ENCODE measurements around the gene TET1.
"Not testable (repeated sequence)": the region's sequence is repeated elsewhere in the genome, so short reads cannot be mapped to it uniquely, and the experiment has no call there.

TET1 gene

DNA sequence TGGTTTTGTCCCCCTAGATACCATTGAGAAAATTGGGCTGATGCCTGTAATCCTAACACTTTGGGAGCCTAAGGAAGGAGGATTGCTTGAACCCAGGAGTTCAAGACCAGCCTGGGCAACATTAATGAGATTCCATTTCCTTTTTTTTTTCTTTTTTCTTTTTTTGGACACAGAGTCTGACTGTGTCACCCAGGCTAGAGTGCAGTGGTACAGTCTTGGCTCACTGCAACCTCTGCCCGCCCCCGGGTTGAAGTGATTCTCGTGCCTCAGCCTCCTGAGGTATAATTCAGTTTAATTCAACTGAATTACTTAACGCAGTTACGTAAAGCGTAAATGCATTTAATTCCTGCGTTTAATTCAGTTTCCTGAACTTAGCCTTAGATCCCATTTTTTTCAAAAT is 174.2 kb downstream of the TET1 start:
- no peak overlapping the region for H3K4me3 ChIP-seq (IDR thresholded peaks at IDR 0.05; ENCODE audit: insufficient read depth, low read depth, low read length)
- H3K36me3 ChIP-seq (ENCODE audit: insufficient read depth) = peaks cover 5% of the 10 kb centered on the region; the same call in 1 of the 2 replicates
- no peak overlapping the region for H3K27ac ChIP-seq
- H3K4me1 ChIP-seq (ENCODE audit: low read depth, poor library complexity, severe bottlenecking) = peaks cover 23% of the 10 kb centered on the region
- TF ChIP-seq, protein P1, sequence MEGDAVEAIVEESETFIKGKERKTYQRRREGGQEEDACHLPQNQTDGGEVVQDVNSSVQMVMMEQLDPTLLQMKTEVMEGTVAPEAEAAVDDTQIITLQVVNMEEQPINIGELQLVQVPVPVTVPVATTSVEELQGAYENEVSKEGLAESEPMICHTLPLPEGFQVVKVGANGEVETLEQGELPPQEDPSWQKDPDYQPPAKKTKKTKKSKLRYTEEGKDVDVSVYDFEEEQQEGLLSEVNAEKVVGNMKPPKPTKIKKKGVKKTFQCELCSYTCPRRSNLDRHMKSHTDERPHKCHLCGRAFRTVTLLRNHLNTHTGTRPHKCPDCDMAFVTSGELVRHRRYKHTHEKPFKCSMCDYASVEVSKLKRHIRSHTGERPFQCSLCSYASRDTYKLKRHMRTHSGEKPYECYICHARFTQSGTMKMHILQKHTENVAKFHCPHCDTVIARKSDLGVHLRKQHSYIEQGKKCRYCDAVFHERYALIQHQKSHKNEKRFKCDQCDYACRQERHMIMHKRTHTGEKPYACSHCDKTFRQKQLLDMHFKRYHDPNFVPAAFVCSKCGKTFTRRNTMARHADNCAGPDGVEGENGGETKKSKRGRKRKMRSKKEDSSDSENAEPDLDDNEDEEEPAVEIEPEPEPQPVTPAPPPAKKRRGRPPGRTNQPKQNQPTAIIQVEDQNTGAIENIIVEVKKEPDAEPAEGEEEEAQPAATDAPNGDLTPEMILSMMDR (conservative IDR thresholded peaks at IDR 0.05; ENCODE audit: low read depth, low read length) = no peak
- H3K27me3 ChIP-seq (ENCODE audit: insufficient read depth, low read depth) = no peaks in the 10 kb centered on the region
- H3K4me2 ChIP-seq = no peak overlapping the region
- no peak overlapping the region for H3K9ac ChIP-seq
- peaks cover 12% of the 10 kb centered on the region; the same call in 1 of the 2 replicates for H3K79me2 ChIP-seq (ENCODE audit: insufficient read depth, low read depth)
- H4K20me1 ChIP-seq (ENCODE audit: insufficient read depth) = no peaks in the 10 kb centered on the region
- no peak overlapping the region for H2AFZ ChIP-seq (ENCODE audit: low read depth)

DNA sequence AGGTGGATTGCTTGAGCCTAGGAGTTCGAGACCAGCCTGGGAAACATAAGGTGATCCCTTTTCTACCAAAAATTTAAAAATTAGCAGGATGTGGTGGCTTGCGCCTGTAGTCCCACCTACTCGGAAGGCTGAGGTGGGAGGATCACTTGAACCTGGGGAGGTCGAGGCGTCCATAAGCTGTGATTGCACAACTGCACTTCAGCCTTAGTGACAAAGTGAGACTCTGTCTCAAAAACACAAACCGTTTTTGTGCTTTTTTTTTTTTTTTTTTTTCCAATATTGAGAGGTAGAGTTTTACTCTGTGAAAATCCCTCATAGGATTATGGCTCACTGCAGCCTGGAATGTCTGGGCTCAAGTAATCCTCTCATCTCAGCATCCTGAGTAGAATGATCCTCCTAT is 175.0 kb downstream of the TET1 start:
- Histone ChIP-seq H3K36me3 (ENCODE audit: insufficient read depth) (peaks cover 5% of the 10 kb centered on the region; the same call in 1 of the 2 replicates), H3K4me3 (IDR thresholded peaks at IDR 0.05; ENCODE audit: insufficient read depth, low read depth, low read length) (no peak overlapping the region), H3K27me3 (ENCODE audit: insufficient read depth, low read depth) (no peaks in the 10 kb centered on the region), H3K4me1 (ENCODE audit: low read depth, poor library complexity, severe bottlenecking) (peaks cover 23% of the 10 kb centered on the region), H3K27ac (no peak overlapping the region), H3K4me2 (no peak overlapping the region), H3K79me2 (ENCODE audit: insufficient read depth, low read depth) (peaks cover 12% of the 10 kb centered on the region; the same call in 1 of the 2 replicates), H3K9ac (no peak overlapping the region), H4K20me1 (ENCODE audit: insufficient read depth) (no peaks in the 10 kb centered on the region), H2AFZ (ENCODE audit: low read depth) (no peak overlapping the region)
- TF ChIP-seq, protein P1 (conservative IDR thresholded peaks at IDR 0.05; ENCODE audit: low read depth, low read length) = no peak

DNA sequence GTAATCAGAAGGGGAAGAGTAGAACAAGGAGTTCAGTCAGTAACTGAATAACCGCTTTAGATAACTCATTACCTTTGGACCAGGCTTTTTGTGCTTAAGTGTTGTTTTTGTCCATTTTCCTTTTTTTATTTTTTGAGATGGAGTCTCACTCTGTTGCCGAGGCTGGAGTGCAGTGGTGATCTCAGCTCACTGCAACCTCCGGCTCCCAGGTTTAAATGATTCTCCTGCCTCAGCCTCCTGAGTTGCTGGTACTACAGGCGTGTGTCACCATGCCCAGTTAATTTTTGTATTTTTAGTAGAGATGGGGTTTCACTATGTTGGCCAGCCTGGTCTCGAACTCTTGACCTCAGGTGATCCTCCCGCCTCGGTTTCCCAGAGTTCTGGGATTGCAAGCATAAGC is 175.6 kb downstream of the TET1 start:
- H3K4me3 ChIP-seq (IDR thresholded peaks at IDR 0.05; ENCODE audit: insufficient read depth, low read depth, low read length); H3K36me3 ChIP-seq (ENCODE audit: insufficient read depth); H3K27me3 ChIP-seq (ENCODE audit: insufficient read depth, low read depth); H3K9ac ChIP-seq; H4K20me1 ChIP-seq (ENCODE audit: insufficient read depth); H3K4me2 ChIP-seq; H2AFZ ChIP-seq (ENCODE audit: low read depth); H3K27ac ChIP-seq: not testable (repeated sequence)
- Histone ChIP-seq H3K4me1 (ENCODE audit: low read depth, poor library complexity, severe bottlenecking) (peaks cover 23% of the 10 kb centered on the region), H3K79me2 (ENCODE audit: insufficient read depth, low read depth) (peaks cover 12% of the 10 kb centered on the region; the same call in 1 of the 2 replicates)

GRCh38 chr10:68740676-68741075 is 180.5 kb downstream of the TET1 start:
- H4K20me1 ChIP-seq (ENCODE audit: insufficient read depth); H3K27ac ChIP-seq; H3K4me2 ChIP-seq; H3K79me2 ChIP-seq (ENCODE audit: insufficient read depth, low read depth); H3K27me3 ChIP-seq (ENCODE audit: insufficient read depth, low read depth); H2AFZ ChIP-seq (ENCODE audit: low read depth); H3K9ac ChIP-seq; H3K4me3 ChIP-seq (IDR thresholded peaks at IDR 0.05; ENCODE audit: insufficient read depth, low read depth, low read length): not testable (repeated sequence)
- Histone ChIP-seq H3K36me3 (ENCODE audit: insufficient read depth) (peaks cover 15% of the 10 kb centered on the region; the same call in 1 of the 2 replicates), H3K4me1 (ENCODE audit: low read depth, poor library complexity, severe bottlenecking) (peaks cover 23% of the 10 kb centered on the region)

GRCh38 chr10:68742397-68742796 is 182.3 kb downstream of the TET1 start:
- no peak overlapping the region for H3K4me3 ChIP-seq (IDR thresholded peaks at IDR 0.05; ENCODE audit: insufficient read depth, low read depth, low read length)
- no peaks in the 10 kb centered on the region for H4K20me1 ChIP-seq (ENCODE audit: insufficient read depth)
- TF ChIP-seq, protein P1 (conservative IDR thresholded peaks at IDR 0.05; ENCODE audit: low read depth, low read length) = no peak
- no peaks in the 10 kb centered on the region for H3K79me2 ChIP-seq (ENCODE audit: insufficient read depth, low read depth)
- H3K4me1 ChIP-seq (ENCODE audit: low read depth, poor library complexity, severe bottlenecking) = peaks cover 27% of the 10 kb centered on the region
- H2AFZ ChIP-seq (ENCODE audit: low read depth) = no peak overlapping the region
- H3K27me3 ChIP-seq (ENCODE audit: insufficient read depth, low read depth) = no peaks in the 10 kb centered on the region
- H3K27ac ChIP-seq = no peak overlapping the region
- H3K9ac ChIP-seq = no peak overlapping the region
- H3K36me3 ChIP-seq (ENCODE audit: insufficient read depth) = peaks cover 12% of the 10 kb centered on the region; the same call in 1 of the 2 replicates
- no peak overlapping the region for H3K4me2 ChIP-seq

Measured in KMS-11 (cell line).